Mesenchymal stem cell (in vitro differentiated cells and primary cell): ENCODE measurements around the gene ST3GAL5.

Source experiments
- DNase-seq: peaks from one replicate; pipeline ENCODE4 v3.0.0-alpha.2; 2013
- H2AFZ ChIP-seq: one replicate; pipeline ENCODE4 v1.6.1; 2013; ENCODE audit warnings: low read depth, mild to moderate bottlenecking, control low read depth, inconsistent platforms, low read length, moderate library complexity
- H2AK5ac ChIP-seq: 2 replicates; pipeline ENCODE4 v1.6.1; 2013; ENCODE audit warnings: low read length, moderate library complexity, mild to moderate bottlenecking, inconsistent platforms; ENCODE audit not compliant: severe bottlenecking
- H2BK120ac ChIP-seq: one replicate; pipeline ENCODE4 v1.6.1; 2013; ENCODE audit warnings: low read depth, mild to moderate bottlenecking, inconsistent platforms, low read length, moderate library complexity
- H2BK12ac ChIP-seq, 2 experiments: one replicate each; pipeline ENCODE4 v1.6.1; 2013; ENCODE audit warnings: inconsistent platforms in 2 of 2, low read length in 2 of 2, mild to moderate bottlenecking in 2 of 2, moderate library complexity in 2 of 2, control low read depth in 1 of 2
- H2BK15ac ChIP-seq: one replicate; pipeline ENCODE4 v1.6.1; 2013; ENCODE audit warnings: mild to moderate bottlenecking, low read depth, inconsistent platforms; ENCODE audit not compliant: poor library complexity, severe bottlenecking
- H2BK5ac ChIP-seq: 2 replicates; pipeline ENCODE4 v1.6.1; 2013; ENCODE audit warnings: low read depth, mild to moderate bottlenecking, low read length, control low read depth, inconsistent platforms; ENCODE audit not compliant: poor library complexity, severe bottlenecking
- H3K14ac ChIP-seq, 2 experiments: one replicate each; pipeline ENCODE4 v1.6.1; 2013; ENCODE audit warnings: inconsistent platforms in 2 of 2, low read length in 2 of 2, control low read depth in 1 of 2, mild to moderate bottlenecking in 1 of 2, moderate library complexity in 1 of 2
- H3K18ac ChIP-seq, 2 experiments: one replicate each; pipeline ENCODE4 v1.6.1; 2013; ENCODE audit warnings: inconsistent platforms in 2 of 2, low read length in 2 of 2, control low read depth in 1 of 2, low read depth in 1 of 2, mild to moderate bottlenecking in 1 of 2
- H3K23ac ChIP-seq, 2 experiments: one replicate each; pipeline ENCODE4 v1.6.1; 2013; ENCODE audit warnings: inconsistent platforms in 2 of 2, low read length in 2 of 2, mild to moderate bottlenecking in 2 of 2, moderate library complexity in 2 of 2, control low read depth in 1 of 2
- H3K27ac ChIP-seq: 2 replicates; pipeline ENCODE4 v1.5.1; 2013; ENCODE audit warnings: mild to moderate bottlenecking, moderate library complexity, low read length, control low read depth, inconsistent platforms; ENCODE audit not compliant: poor library complexity, severe bottlenecking
- H3K27me3 ChIP-seq, 2 experiments: 2 replicates each; pipeline versions ENCODE4 v1.6.1 to v1.7.0; 2013; ENCODE audit warnings: low read length in 2 of 2, mild to moderate bottlenecking in 2 of 2, moderate library complexity in 2 of 2, control low read depth in 1 of 2, inconsistent platforms in 1 of 2; ENCODE audit not compliant: control insufficient read depth in 1 of 2, insufficient read depth in 1 of 2
- H3K36me3 ChIP-seq, 2 experiments: 2 replicates each; pipeline versions ENCODE4 v1.6.1 to v1.7.0; 2013; ENCODE audit warnings: low read length in 2 of 2, control low read depth in 1 of 2, inconsistent platforms in 1 of 2, low read depth in 1 of 2, mild to moderate bottlenecking in 1 of 2; ENCODE audit not compliant: insufficient read depth in 2 of 2, control insufficient read depth in 1 of 2
- H3K4ac ChIP-seq, 2 experiments: one replicate each; pipeline ENCODE4 v1.6.1; 2013; ENCODE audit warnings: inconsistent platforms in 2 of 2, low read length in 2 of 2, mild to moderate bottlenecking in 2 of 2, moderate library complexity in 2 of 2, control low read depth in 1 of 2, low read depth in 1 of 2
- H3K4me1 ChIP-seq: 2 replicates; pipeline ENCODE4 v1.6.1; 2013; ENCODE audit warnings: low read depth, low read length, control low read depth; ENCODE audit not compliant: control insufficient read depth, insufficient read depth
- H3K4me2 ChIP-seq: 2 replicates; pipeline ENCODE4 v1.6.1; 2013; ENCODE audit warnings: low read length, mild to moderate bottlenecking, inconsistent platforms; ENCODE audit not compliant: poor library complexity, severe bottlenecking
- H3K4me3 ChIP-seq, 2 experiments: 2 replicates each; pipeline versions ENCODE4 v1.5.1 to v1.7.0; 2013; ENCODE audit warnings: low read length in 2 of 2, mild to moderate bottlenecking in 2 of 2, control low read depth in 1 of 2, low read depth in 1 of 2; ENCODE audit not compliant: insufficient read depth in 1 of 2
- H3K79me1 ChIP-seq: replicated peaks from 2 replicates; pipeline ENCODE4 v1.6.1; 2013; ENCODE audit warnings: mild to moderate bottlenecking, control low read depth, low read length, inconsistent platforms; ENCODE audit not compliant: poor library complexity, severe bottlenecking
- H3K9ac ChIP-seq: 2 replicates; pipeline ENCODE4 v1.7.0; 2013; ENCODE audit warnings: mild to moderate bottlenecking, low read length, moderate library complexity
- H3K9me3 ChIP-seq: 2 replicates; pipeline ENCODE4 v1.7.0; 2013; ENCODE audit warnings: mild to moderate bottlenecking, low read length; ENCODE audit not compliant: control insufficient read depth
- H4K8ac ChIP-seq: one replicate; pipeline ENCODE4 v1.6.1; 2013; ENCODE audit warnings: inconsistent platforms, mild to moderate bottlenecking, low read length, moderate library complexity
- H4K91ac ChIP-seq: one replicate; pipeline ENCODE4 v1.6.1; 2013; ENCODE audit warnings: mild to moderate bottlenecking, low read length, inconsistent platforms
- WGBS: methylation state at CpG from one replicate; pipeline ENCODE4 v1.1.7; 2013; ENCODE audit warnings: mixed read lengths; 5-methylcytosine and 5-hydroxymethylcytosine counted together

The ST3GAL5 gene

DNA sequence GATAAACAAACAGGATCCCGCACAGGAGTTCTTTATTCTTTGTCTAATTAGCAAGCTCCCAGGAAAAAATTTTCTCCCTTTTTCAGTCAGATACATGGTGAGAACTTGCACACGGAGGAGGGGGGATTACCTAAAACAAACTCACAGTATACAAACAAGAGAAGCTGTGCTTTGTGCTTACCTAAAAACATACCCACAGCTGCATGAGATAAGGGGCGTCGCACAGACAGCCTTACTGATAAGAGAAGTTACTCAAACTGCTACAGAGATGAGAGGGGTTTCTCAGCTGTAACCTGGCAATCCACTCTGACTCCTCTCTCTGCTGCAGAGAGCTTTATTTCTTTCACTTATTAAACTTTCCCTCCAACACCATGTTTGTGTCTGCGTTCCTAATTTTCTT lies 32.9 kb upstream of the ST3GAL5 start:
- DNase-seq = no peak
- Histone ChIP-seq H3K79me1 (no peaks in the 10 kb centered on the region), H2BK5ac (no peak overlapping the region), H3K9ac (no peak overlapping the region), H4K91ac (peak overlapping the region; percentile 35), H3K4me2 (no peak overlapping the region), H2BK12ac (peak overlapping the region in 1 of 2 experiments; percentile 75), H3K9me3 (no peaks in the 10 kb centered on the region), H3K27me3 (no peaks in the 10 kb centered on the region), H2BK120ac (peak overlapping the region; percentile 78), H2BK15ac (no peak overlapping the region), H2AK5ac (peak overlapping the region; percentile 32), H3K14ac (no peak overlapping the region), H2AFZ (no peak overlapping the region), H3K36me3 (no peaks in the 10 kb centered on the region), H4K8ac (peak overlapping the region; percentile 50), H3K27ac (peak overlapping the region; percentile 33), H3K4ac (peak overlapping the region in 1 of 2 experiments; percentile 94), H3K18ac (peak overlapping the region; percentile 56 to 61), H3K4me3 (no peak overlapping the region), H3K23ac (no peak overlapping the region), H3K4me1 (peaks cover 4% of the 10 kb centered on the region)
- 35% methylated on average over 4 of the region's 5 CpGs for WGBS

GRCh38 chr2:85920810-85921545 lies 32.2 kb upstream of the ST3GAL5 start:
- H3K9ac ChIP-seq = no peak overlapping the region
- peak; percentile 63 for DNase-seq
- no peak overlapping the region for H2AK5ac ChIP-seq
- no peaks in the 10 kb centered on the region for H3K27me3 ChIP-seq
- no peaks in the 10 kb centered on the region for H3K36me3 ChIP-seq
- no peak overlapping the region for H3K4me2 ChIP-seq
- H3K14ac ChIP-seq = no peak overlapping the region
- no peak overlapping the region for H3K4me3 ChIP-seq
- H2BK12ac ChIP-seq = no peak overlapping the region
- H3K27ac ChIP-seq = peak overlapping the region; percentile 40
- H3K23ac ChIP-seq = no peak overlapping the region
- WGBS = 4% methylated on average over 4 of the region's 5 CpGs
- no peaks in the 10 kb centered on the region for H3K9me3 ChIP-seq
- H3K4ac ChIP-seq = no peak overlapping the region
- no peak overlapping the region for H4K91ac ChIP-seq
- no peak overlapping the region for H2BK120ac ChIP-seq
- H3K18ac ChIP-seq = no peak overlapping the region
- H3K4me1 ChIP-seq = peaks cover 4% of the 10 kb centered on the region
- no peak overlapping the region for H2BK5ac ChIP-seq
- H3K79me1 ChIP-seq = no peaks in the 10 kb centered on the region
- H2BK15ac ChIP-seq = no peak overlapping the region
- no peak overlapping the region for H2AFZ ChIP-seq
- no peak overlapping the region for H4K8ac ChIP-seq

DNA sequence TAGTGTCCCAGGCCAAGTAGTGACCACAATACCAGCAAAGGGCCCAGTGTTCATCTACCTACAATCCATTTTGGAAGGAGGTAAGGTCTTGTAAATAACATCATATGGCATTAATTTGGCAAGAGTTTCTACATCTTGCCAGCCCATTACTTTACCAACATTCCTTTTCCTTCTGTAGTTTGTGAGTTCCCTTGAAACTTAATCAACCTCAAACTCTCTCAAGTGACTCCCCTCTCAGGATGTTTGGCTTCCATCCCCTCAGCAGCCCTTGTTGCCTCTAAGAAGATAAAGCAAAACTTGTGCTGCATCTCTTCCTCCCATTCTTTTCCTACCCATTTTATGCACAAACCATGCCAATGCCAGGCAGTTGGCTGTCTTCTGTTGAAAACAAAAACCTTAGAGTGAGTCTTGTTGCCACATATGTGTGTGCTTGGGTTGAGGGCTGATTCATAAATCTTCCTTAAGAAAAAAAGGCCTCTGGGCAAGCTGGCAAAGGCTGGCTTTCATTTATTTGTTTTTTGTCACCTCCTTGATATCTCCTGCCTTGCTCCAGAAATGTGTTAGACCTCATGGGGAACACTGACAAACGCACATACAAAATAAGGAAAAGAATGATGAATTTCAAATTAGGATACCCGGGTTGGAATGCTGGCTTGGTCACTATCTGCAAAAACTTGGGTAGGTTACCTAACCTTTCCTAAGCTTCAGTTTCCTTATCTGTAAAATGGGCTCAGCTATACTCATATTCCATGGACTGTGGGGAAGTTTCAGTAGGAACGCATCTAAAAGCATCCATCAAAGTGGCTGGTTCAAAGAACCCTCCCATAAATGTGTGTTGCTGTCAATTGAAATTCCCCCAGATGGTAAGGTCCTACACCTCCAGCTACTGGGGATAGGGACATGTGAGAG lies 29.4 kb upstream of the ST3GAL5 start:
- Histone ChIP-seq H4K91ac (no peak overlapping the region), H2BK15ac (peak overlapping the region; percentile 19), H2BK5ac (no peak overlapping the region), H3K36me3 (no peaks in the 10 kb centered on the region), H3K27ac (no peak overlapping the region), H2BK120ac (no peak overlapping the region), H3K4ac (no peak overlapping the region), H3K79me1 (no peaks in the 10 kb centered on the region), H3K4me1 (peaks cover 10% of the 10 kb centered on the region), H3K23ac (no peak overlapping the region), H2BK12ac (no peak overlapping the region), H2AK5ac (no peak overlapping the region), H3K14ac (no peak overlapping the region), H3K27me3 (no peaks in the 10 kb centered on the region), H3K4me3 (no peak overlapping the region), H2AFZ (no peak overlapping the region), H3K9ac (no peak overlapping the region), H4K8ac (no peak overlapping the region), H3K18ac (peak overlapping the region in 1 of 2 experiments; percentile 8), H3K9me3 (no peaks in the 10 kb centered on the region), H3K4me2 (no peak overlapping the region)
- WGBS = 90% methylated on average over 2 of the region's 3 CpGs
- no peak for DNase-seq
